A204.1 (cell line): ENCODE measurements around the gene AMER2.

Experiments used
- FAIRE-seq: peaks from 2 replicates; lab custom pipeline; 2012; peaks lifted over from hg19 to GRCh38; lab: Jason Lieb, UNC

AMER2 gene

GRCh38 chr13:25171517-25172302 lies at the start of gene AMER2:
Gene AMER2, minus strand, starts transcription at chr13:25172288. Its CDS starts 669 bp downstream, at chr13:25171619.
- no peak for FAIRE-seq

- FAIRE-seq: no peak
These were observed 45.9 kb upstream of the AMER2 start for GRCh38 chr13:25218019-25218418.

DNA sequence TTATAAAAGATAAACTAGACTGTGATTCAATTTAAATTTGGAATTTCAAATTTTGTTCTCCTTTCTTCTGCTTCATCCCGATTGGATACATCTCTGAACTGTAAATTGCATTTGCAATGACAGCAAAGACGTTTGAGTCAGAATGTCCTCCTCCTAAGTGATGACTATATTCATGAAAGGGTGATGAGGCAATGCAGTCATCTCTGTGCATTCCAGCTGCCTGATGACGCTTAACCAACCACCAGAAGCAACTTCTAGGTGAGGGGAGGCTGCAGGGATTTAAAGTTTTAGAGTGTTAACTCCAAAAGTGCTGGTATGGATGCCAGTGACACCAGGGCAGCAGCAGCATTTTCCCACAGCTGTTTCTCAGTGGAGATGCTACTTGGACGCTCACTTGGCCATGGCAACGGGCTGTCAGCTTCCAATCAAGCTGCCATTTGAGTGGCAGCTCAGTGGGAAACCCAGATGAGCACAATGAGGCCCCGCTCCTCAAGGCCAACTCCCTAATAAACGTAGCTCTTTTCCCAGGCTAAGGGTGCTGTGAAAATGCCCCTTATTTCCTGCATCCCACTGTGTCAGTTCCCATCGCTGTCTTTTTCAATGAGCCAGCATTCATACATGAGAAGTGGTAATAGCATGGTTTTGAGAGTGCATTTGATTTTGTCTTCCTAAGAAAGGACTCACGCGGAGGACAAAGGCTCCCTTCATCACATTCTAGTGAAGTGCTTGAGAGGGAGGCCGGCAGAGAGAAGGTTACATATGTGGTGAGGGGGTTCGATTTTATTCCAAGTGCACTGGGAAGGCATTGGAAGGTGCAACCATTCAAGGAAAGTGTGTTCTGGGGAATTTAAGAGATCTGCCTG lies 45.2 kb upstream of the AMER2 start:
- FAIRE-seq: no peak

GRCh38 chr13:25215253-25215575 lies 43.1 kb upstream of the AMER2 start:
- no peak for FAIRE-seq

DNA sequence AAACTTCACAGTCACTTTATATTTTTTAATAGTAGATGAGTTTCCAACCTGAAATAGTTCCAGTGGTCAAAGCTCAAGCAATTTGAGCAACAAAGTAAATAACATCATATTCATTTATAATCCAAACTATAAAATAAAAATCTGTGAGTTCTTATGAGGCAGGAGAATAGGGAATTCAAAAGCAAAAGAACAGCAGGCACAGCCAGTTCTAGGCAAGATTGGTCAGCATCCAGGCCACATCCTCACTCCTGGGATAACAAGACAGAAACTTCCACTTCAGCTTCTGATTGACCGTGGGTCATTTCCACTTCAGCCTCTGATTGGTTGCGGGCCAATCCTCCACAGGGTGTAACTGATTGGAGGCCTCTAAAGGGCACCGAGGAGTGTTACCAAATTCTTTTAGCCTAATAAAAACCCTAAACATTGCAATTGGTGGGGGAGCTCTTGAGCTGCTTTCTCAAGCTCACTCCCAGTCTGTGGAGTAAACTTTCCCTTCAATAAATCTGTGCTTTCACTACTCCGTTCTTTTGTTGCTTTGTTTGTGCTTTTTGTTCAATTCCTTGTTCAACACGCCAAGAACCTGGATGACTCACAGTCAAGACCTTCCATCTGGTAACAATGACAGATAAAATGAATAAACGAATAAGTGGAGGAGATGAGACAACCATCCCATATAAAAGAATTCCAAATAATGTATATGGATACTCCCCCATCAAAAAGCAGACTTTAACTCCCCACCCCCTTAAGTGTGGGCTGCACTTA lies 42.6 kb upstream of the AMER2 start:
- no peak for FAIRE-seq

DNA sequence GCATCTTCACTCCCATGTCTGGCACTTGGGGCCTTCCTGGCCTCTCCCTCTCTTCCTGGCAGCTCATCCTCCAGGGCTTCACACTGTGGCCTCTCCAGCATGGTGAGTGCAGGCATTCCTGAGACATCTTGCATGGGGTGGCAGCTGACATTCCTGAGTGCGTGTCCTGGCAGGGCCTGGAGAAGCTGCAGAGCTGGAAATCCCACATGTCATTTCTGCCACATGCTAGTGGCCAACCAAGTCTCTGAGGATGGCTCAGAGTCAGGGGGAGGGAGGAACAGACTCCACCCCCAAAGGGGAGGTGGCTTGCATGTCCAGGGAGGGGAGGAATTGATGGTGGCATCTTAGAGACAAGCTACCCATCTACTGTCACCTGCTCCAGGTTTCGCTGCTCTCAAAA lies 41.6 kb upstream of the AMER2 start:
- no peak for FAIRE-seq

DNA sequence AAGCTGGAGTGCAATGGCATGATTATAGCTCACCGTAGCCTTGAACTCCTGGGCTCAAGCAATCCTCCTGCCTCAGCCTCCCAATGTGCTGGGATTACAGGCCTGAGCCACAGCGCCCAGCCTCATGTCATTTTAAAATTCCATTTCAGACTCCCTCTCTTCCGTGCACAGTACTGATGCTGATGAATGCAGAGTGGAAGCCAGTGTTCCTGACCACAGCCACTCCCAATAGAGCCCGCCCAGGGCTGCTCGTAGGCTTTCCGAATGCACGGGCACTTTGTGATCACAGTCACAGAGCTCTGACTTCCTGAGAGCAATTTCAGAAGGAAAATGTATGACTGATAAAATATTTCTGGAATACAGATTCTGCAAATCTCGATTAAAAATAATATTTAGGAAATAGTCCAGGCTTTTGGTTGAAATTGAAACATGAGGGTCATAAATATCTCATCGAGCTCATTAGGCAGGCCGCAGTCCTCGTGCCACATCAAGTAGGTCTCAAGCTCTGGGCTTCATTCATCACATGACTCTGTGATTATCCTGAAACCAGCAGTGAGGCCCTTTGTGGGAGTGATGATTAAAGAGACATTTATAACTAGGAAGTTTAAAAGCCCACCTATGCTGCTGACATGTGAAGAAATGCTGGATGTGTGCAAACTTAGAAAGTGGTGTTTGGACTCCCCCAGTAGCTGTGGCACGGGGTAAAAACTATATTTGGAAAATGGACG lies 38.9 kb upstream of the AMER2 start:
- FAIRE-seq: no peak

GRCh38 chr13:25207291-25207810 lies 35.3 kb upstream of the AMER2 start:
- no peak for FAIRE-seq

DNA sequence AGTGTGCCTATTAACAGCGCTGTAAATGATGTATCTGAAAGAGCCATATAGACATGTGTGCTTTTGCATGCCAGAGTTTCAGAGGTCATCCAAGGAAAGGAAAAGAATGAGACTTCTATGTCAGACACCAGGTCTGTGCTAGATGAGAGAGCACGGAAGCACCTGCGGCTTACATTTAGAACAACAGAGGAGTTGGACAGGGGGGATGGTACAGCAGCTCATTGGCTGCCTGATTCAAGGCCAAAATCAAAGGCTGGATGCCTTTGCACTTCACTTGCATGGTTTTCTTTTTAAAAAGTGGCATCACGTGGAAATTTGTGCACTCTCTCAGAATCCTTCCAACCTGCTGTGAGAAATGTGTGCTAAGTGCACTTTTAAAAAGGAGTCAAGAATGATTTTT lies 32.8 kb upstream of the AMER2 start:
- no peak for FAIRE-seq

GRCh38 chr13:25203127-25203740 lies 31.1 kb upstream of the AMER2 start:
- no peak for FAIRE-seq

- no peak for FAIRE-seq
These were observed 28.7 kb upstream of the AMER2 start for GRCh38 chr13:25200783-25201182.

DNA sequence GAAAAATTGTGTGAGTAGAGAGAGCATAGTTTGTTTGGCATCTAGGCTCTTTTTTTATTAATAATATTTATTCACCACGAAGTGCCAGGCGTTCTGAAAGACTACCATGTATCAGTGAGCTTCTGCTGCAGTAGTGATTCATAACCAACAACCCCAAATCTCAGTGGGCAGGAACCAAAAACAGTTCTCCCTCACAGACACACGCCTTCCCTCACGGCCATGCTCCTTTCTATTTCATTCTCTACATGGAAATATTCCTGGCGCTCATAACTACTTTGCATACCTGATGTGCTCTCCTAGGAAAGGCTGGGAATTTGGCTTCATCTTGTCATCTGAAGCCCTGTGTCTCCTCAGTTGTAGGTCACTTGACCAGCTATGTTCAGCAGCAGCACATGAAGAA lies 26.6 kb upstream of the AMER2 start:
- no peak for FAIRE-seq

DNA sequence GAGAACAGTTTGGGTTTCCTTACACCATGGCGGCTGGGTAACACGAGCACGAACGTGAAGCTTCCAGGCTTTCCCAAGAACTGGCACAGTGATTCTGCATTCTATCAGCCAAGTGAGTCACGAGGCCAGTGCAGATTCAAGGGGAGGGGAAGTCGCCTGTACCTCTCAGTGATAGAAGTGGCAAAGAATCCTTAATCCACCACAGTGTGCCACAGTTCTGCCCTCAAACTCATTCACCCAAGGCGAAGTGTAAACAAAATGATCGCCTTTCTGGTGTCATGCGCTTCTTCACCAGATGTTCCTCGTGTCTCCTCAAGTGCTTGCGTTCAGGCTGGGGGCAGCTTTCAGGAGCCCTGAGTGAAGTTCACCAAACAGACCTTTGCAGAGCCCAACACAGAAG lies 24.9 kb upstream of the AMER2 start:
- FAIRE-seq: no peak

DNA sequence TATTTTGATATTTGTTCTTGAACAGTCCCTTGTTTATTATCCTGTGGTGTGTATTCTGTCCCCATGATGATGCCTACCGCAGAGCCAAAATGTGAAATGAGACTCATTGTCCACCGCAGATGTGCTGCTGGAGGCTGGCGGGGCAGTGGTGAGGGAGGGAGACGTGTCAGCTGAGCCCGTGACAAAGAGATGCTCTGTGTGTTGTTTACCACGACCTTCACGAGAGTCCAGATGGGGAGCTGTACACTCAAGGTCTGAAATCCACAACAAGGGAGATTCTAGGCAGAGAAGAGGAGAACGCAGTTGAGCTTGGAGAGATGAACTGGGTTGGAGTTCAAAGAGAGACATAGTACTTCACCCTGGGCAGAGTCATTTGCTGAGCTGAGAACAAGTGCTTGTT lies 20.8 kb upstream of the AMER2 start:
- FAIRE-seq: no peak

DNA sequence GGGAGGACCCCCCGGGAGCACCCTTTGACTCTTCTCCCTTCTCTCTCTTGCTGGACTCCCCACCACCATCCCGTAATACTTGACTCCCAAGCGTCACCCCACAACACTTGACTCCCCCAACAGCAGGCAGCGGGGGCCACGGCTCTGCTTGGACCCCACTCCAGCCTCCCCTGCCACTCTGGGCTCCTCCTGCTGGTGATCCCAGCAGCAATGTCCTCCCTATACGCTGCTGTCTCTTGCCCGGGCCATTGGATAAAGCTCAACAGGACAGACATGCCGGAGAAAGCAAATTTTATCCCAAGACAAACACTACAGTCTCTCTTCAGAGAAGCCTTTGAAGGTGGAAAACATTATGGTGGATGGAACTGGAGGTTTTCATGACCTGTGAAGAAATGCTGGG lies 20.4 kb upstream of the AMER2 start:
- FAIRE-seq: no peak

DNA sequence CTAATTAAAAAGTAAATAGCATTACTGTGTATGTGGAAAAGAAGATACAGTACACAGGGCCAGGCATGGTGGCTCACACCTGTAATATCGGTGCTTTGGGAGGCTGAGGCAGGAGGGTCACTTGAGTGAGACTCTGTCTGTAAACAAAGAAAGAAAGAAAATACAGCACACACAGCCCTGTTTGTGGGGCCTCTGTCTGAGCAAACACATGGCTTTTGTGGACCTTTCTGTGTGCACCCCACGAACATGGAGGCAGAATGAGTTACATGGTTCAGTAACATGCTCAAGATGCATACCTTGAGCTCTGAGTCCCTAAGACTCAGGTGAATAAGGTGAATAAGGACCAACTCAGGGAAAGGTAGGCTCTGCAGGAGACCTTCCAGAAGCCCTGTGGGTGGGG lies 20.0 kb upstream of the AMER2 start:
- FAIRE-seq: no peak

GRCh38 chr13:25190771-25191170 lies 18.7 kb upstream of the AMER2 start:
- no peak for FAIRE-seq

GRCh38 chr13:25190256-25190655 lies 18.2 kb upstream of the AMER2 start:
- no peak for FAIRE-seq

GRCh38 chr13:25187596-25187995 lies 15.5 kb upstream of the AMER2 start:
- no peak for FAIRE-seq

- FAIRE-seq: no peak
These were observed 14.1 kb upstream of the AMER2 start for GRCh38 chr13:25186187-25186586.

GRCh38 chr13:25181597-25181996 lies 9.5 kb upstream of the AMER2 start:
- FAIRE-seq: no peak
